CD4-positive, alpha-beta T cell (primary cell): ENCODE measurements around the gene SNRPD1. TPM values are rescaled to one million over a fixed set of nuclear protein-coding genes. Genes with fewer than 3 reads are reported as not detected.
"Not testable (repeated sequence)": the region's sequence is repeated elsewhere in the genome, so short reads cannot be mapped to it uniquely, and the experiment has no call there.

Experiments
- ATAC-seq: fragments of 200-7000 bp; cut with Tn5 transposase; one replicate; pipeline ENCODE4 v1.10.0; 2022; ENCODE audit warnings: mild to moderate bottlenecking; ENCODE audit not compliant: poor library complexity
- CTCF ChIA-PET: fragments of 350-600 bp; sonication (Branson Sonifier 250); formaldehyde crosslinking; loops from one replicate; lab custom pipeline; 2021; ENCODE audit warnings: antibody characterized with exemption, inconsistent platforms; lab: Charles Lee
- POLR2A ChIA-PET: fragments of 350-600 bp; sonication (Branson Sonifier 250); formaldehyde crosslinking; loops from one replicate; lab custom pipeline; 2021; ENCODE audit warnings: antibody characterized with exemption, inconsistent platforms; lab: Charles Lee
- DNase-seq, 14 experiments: peaks; one replicate each; pipeline ENCODE4 v3.0.0-alpha.2; 2013 to 2020; ENCODE audit warnings: mixed read lengths in 2 of 14
- H3K27ac ChIP-seq, 2 donors: one replicate each; pipeline versions ENCODE4 v1.5.1 to v1.7.0; 2013; ENCODE audit warnings: low read length in 2 of 2, low read depth in 1 of 2, mild to moderate bottlenecking in 1 of 2
- H3K27me3 ChIP-seq, 2 experiments: 1 replicate in 1 of 2; 2 replicates in 1 of 2; pipeline versions ENCODE4 v1.6.1 to v1.7.0; 2013; ENCODE audit warnings: low read length in 2 of 2, control low read depth in 1 of 2, mild to moderate bottlenecking in 1 of 2, moderate library complexity in 1 of 2; ENCODE audit not compliant: insufficient read depth in 2 of 2, control insufficient read depth in 1 of 2
- H3K36me3 ChIP-seq: one replicate; pipeline ENCODE4 v1.6.1; 2013; ENCODE audit warnings: low read length, control low read depth; ENCODE audit not compliant: insufficient read depth
- H3K4me1 ChIP-seq: one replicate; pipeline ENCODE4 v1.6.1; 2013; ENCODE audit warnings: low read length, control low read depth; ENCODE audit not compliant: insufficient read depth
- H3K4me3 ChIP-seq: one replicate; pipeline ENCODE4 v1.5.1; 2013; ENCODE audit warnings: mild to moderate bottlenecking, low read length, moderate library complexity
- H3K9me3 ChIP-seq, 2 experiments: 1 replicate in 1 of 2; 2 replicates in 1 of 2; pipeline versions ENCODE4 v1.6.1 to v1.7.0; 2013; ENCODE audit warnings: low read length in 2 of 2, mild to moderate bottlenecking in 2 of 2, control low read depth in 1 of 2, moderate library complexity in 1 of 2; ENCODE audit not compliant: control insufficient read depth in 1 of 2, insufficient read depth in 1 of 2
- H3K27ac Mint-ChIP-seq: one replicate; pipeline ENCODE4 v1.8.0; 2020; ENCODE audit warnings: mixed read lengths
- H3K27me3 Mint-ChIP-seq: one replicate; pipeline ENCODE4 v1.8.0; 2021; ENCODE audit warnings: mixed read lengths
- H3K36me3 Mint-ChIP-seq: one replicate; pipeline ENCODE4 v1.8.0; 2021; ENCODE audit warnings: low read depth, mixed read lengths
- H3K4me1 Mint-ChIP-seq: one replicate; pipeline ENCODE4 v1.8.0; 2021; ENCODE audit warnings: low read depth, mixed read lengths
- H3K4me3 Mint-ChIP-seq: one replicate; pipeline ENCODE4 v1.8.0; 2020; ENCODE audit warnings: mild to moderate bottlenecking, mixed read lengths
- H3K9me3 Mint-ChIP-seq: one replicate; pipeline ENCODE4 v1.8.0; 2020; ENCODE audit warnings: mixed read lengths
- CTCF ChIP-seq: fragments of 200-600 bp; IDR thresholded peaks from one replicate; pipeline ENCODE4 v1.8.0; 2022; ENCODE audit warnings: antibody characterized with exemption, mild to moderate bottlenecking
- intact Hi-C, 2 experiments: fragments of 100-400 bp; cut with DNase I in 1 of 2; cut with micrococcal nuclease in 1 of 2; formaldehyde crosslinking; loops; one replicate each; pipeline versions ENCODE4 v1.15.1 to v1.9.0; 2023 to 2025; cut with DNase I, micrococcal nuclease
- total RNA-seq, 174 experiments: library from RNA in 2 of 174; stranded (reverse) in 2 of 174; gene quantifications; one replicate each; pipeline ENCODE4 v1.2.3 and lab custom pipeline; 2021 to 2026

The SNRPD1 gene
- total RNA-seq, 2 experiments from 2014 or later = 35.7 to 38.9 TPM

- intact Hi-C loops = no loop called here
- Mint-ChIP-seq H3K9me3 (no peaks in the 10 kb centered on the region), H3K4me3 (no peak overlapping the region), H3K36me3 (peaks cover 13% of the 10 kb centered on the region), H3K27ac (no peak overlapping the region), H3K4me1 (peaks cover 5% of the 10 kb centered on the region), H3K27me3 (no peaks in the 10 kb centered on the region)
- ChIA-PET CTCF (no interaction called here), POLR2A (no interaction called here)
- no peak overlapping the region for H3K4me3 ChIP-seq
- H3K27me3 ChIP-seq = no peaks in the 10 kb centered on the region
- no peaks in the 10 kb centered on the region for H3K9me3 ChIP-seq
- H3K27ac ChIP-seq = no peak overlapping the region
- H3K4me1 ChIP-seq = no peaks in the 10 kb centered on the region
- no peak for DNase-seq
- peaks cover 6% of the 10 kb centered on the region for H3K36me3 ChIP-seq
- ATAC-seq = no peak
- TF ChIP-seq CTCF = no peak
Measured at GRCh38 chr18:21636769-21637168, 24.7 kb downstream of the SNRPD1 start.

GRCh38 chr18:21638822-21639221 lies 26.7 kb downstream of the SNRPD1 start:
- Histone ChIP-seq H3K27ac (no peak overlapping the region), H3K27me3 (no peaks in the 10 kb centered on the region), H3K4me3 (no peak overlapping the region), H3K36me3 (peaks cover 3% of the 10 kb centered on the region), H3K9me3 (no peaks in the 10 kb centered on the region), H3K4me1 (no peaks in the 10 kb centered on the region)
- no peaks in the 10 kb centered on the region for H3K27me3 Mint-ChIP-seq
- no peak overlapping the region for H3K4me3 Mint-ChIP-seq
- H3K9me3 Mint-ChIP-seq = no peaks in the 10 kb centered on the region
- ATAC-seq (no peak), DNase-seq (no peak)
- H3K4me1 Mint-ChIP-seq = peaks cover 5% of the 10 kb centered on the region
- H3K36me3 Mint-ChIP-seq = peaks cover 4% of the 10 kb centered on the region
- POLR2A ChIA-PET = no interaction called here
- CTCF ChIA-PET = no interaction called here
- peak overlapping the region; percentile 33 for H3K27ac Mint-ChIP-seq
- TF ChIP-seq CTCF = no peak
- intact Hi-C loops = no loop called here

- H3K4me1 Mint-ChIP-seq, H3K4me3 ChIP-seq, H3K27ac Mint-ChIP-seq, ATAC-seq, H3K4me3 Mint-ChIP-seq, H3K27me3 ChIP-seq, intact Hi-C loops, H3K36me3 ChIP-seq, H3K36me3 Mint-ChIP-seq, H3K4me1 ChIP-seq, POLR2A ChIA-PET, H3K27me3 Mint-ChIP-seq, H3K9me3 ChIP-seq, H3K27ac ChIP-seq, DNase-seq, H3K9me3 Mint-ChIP-seq: not testable (repeated sequence)
- CTCF ChIA-PET = interaction anchor here (0.5 to 1.4 kb wide), 2 partner anchors 20 to 40 kb away, joined by 3 to 5 read pairs; partner anchors contain the start of gene ESCO1
Measured at GRCh38 chr18:21640375-21640774, 28.3 kb downstream of the SNRPD1 start.

GRCh38 chr18:21650311-21650710 lies 38.2 kb downstream of the SNRPD1 start:
- no peak for TF ChIP-seq CTCF
- H3K36me3 Mint-ChIP-seq = peaks cover 30% of the 10 kb centered on the region
- ChIA-PET CTCF (interaction anchor here (2.1 kb wide), 1 partner anchor 10 kb away, joined by 4 read pairs; no protein-coding TSS in a partner anchor), POLR2A (interaction anchor here (1.1 kb wide), 1 partner anchor 38 kb away, joined by 4 read pairs; no protein-coding TSS in a partner anchor)
- ATAC-seq (no peak), DNase-seq (no peak)
- Histone ChIP-seq H3K4me3 (no peak overlapping the region), H3K4me1 (no peaks in the 10 kb centered on the region), H3K36me3 (peaks cover 13% of the 10 kb centered on the region), H3K27ac (no peak overlapping the region), H3K27me3 (no peaks in the 10 kb centered on the region), H3K9me3 (no peaks in the 10 kb centered on the region)
- no peaks in the 10 kb centered on the region for H3K9me3 Mint-ChIP-seq
- H3K4me3 Mint-ChIP-seq = no peak overlapping the region
- intact Hi-C loops = no loop called here
- no peaks in the 10 kb centered on the region for H3K4me1 Mint-ChIP-seq
- H3K27ac Mint-ChIP-seq = no peak overlapping the region
- no peaks in the 10 kb centered on the region for H3K27me3 Mint-ChIP-seq
